ENCODE measurements around the gene RYR2. TPM values are rescaled to one million over a fixed set of nuclear protein-coding genes. Genes with fewer than 3 reads are reported as not detected.
"Not testable (repeated sequence)": the region's sequence is repeated elsewhere in the genome, so short reads cannot be mapped to it uniquely, and the experiment has no call there.

RYR2 gene
- total and polyA plus RNA-seq, 2 experiments from 2014 or later: 0.50 to 0.95 TPM

GRCh38 chr1:237353918-237354317, 311.9 kb downstream of the RYR2 start:
- Histone ChIP-seq H3K27me3 (no peaks in the 10 kb centered on the region), H3K79me2 (no peaks in the 10 kb centered on the region), H3K9me3 (ENCODE audit: low read depth) (no peaks in the 10 kb centered on the region), H3K4me3 (no peak overlapping the region), H3K27ac (no peak overlapping the region), H3K4me1 (ENCODE audit: insufficient read depth) (no peaks in the 10 kb centered on the region), H3K36me3 (replicated peaks; ENCODE audit: insufficient read depth, low read depth) (no peaks in the 10 kb centered on the region), H4K20me1 (ENCODE audit: insufficient read depth, poor library complexity, severe bottlenecking) (no peaks in the 10 kb centered on the region), H2AFZ (no peak overlapping the region), H3K4me2 (no peak overlapping the region), H3K9me2 (replicated peaks; ENCODE audit: insufficient read depth) (no peaks in the 10 kb centered on the region)
- no peak for TF ChIP-seq EZH2phosphoT487 (IDR thresholded peaks at IDR 0.05; ENCODE audit: low read depth, severe bottlenecking, unreplicated experiment)
- no peak for TF ChIP-seq CTCF (IDR thresholded peaks at IDR 0.05; ENCODE audit: poor library complexity)
- TF ChIP-seq EZH2 (IDR thresholded peaks at IDR 0.05; ENCODE audit: borderline replicate concordance): no peak
- WGBS (ENCODE audit: low lambda C conversion rate, missing lambda C conversion rate): 76% methylated on average over 4 of the region's 4 CpGs
- no peak for DNase-seq (ENCODE audit: low spot score)

GRCh38 chr1:237355022-237355421, 313.0 kb downstream of the RYR2 start:
- H2AFZ ChIP-seq: no peak overlapping the region
- no peaks in the 10 kb centered on the region for H3K79me2 ChIP-seq
- no peaks in the 10 kb centered on the region for H3K4me1 ChIP-seq (ENCODE audit: insufficient read depth)
- H3K27me3 ChIP-seq: no peaks in the 10 kb centered on the region
- H3K9me3 ChIP-seq (ENCODE audit: low read depth): no peaks in the 10 kb centered on the region
- WGBS (ENCODE audit: low lambda C conversion rate, missing lambda C conversion rate): 79% methylated on average over 1 of the region's 1 CpG
- no peak overlapping the region for H3K4me2 ChIP-seq
- H3K27ac ChIP-seq: no peak overlapping the region
- H3K36me3 ChIP-seq (replicated peaks; ENCODE audit: insufficient read depth, low read depth): no peaks in the 10 kb centered on the region
- TF ChIP-seq EZH2 (IDR thresholded peaks at IDR 0.05; ENCODE audit: borderline replicate concordance): no peak
- TF ChIP-seq EZH2phosphoT487 (IDR thresholded peaks at IDR 0.05; ENCODE audit: low read depth, severe bottlenecking, unreplicated experiment): no peak
- TF ChIP-seq CTCF (IDR thresholded peaks at IDR 0.05; ENCODE audit: poor library complexity): no peak
- H4K20me1 ChIP-seq (ENCODE audit: insufficient read depth, poor library complexity, severe bottlenecking): no peaks in the 10 kb centered on the region
- H3K9me2 ChIP-seq (replicated peaks; ENCODE audit: insufficient read depth): no peaks in the 10 kb centered on the region
- DNase-seq (ENCODE audit: low spot score): no peak
- H3K4me3 ChIP-seq: no peak overlapping the region

GRCh38 chr1:237358555-237358954, 316.6 kb downstream of the RYR2 start:
- H4K20me1 ChIP-seq (ENCODE audit: insufficient read depth, poor library complexity, severe bottlenecking): no peaks in the 10 kb centered on the region
- no peaks in the 10 kb centered on the region for H3K9me3 ChIP-seq (ENCODE audit: low read depth)
- no peaks in the 10 kb centered on the region for H3K36me3 ChIP-seq (replicated peaks; ENCODE audit: insufficient read depth, low read depth)
- no peaks in the 10 kb centered on the region for H3K27me3 ChIP-seq
- no peak for DNase-seq (ENCODE audit: low spot score)
- 83% methylated on average over 1 of the region's 1 CpG for WGBS (ENCODE audit: low lambda C conversion rate, missing lambda C conversion rate)
- TF ChIP-seq CTCF (IDR thresholded peaks at IDR 0.05; ENCODE audit: poor library complexity): no peak
- TF ChIP-seq EZH2phosphoT487 (IDR thresholded peaks at IDR 0.05; ENCODE audit: low read depth, severe bottlenecking, unreplicated experiment): no peak
- no peak for TF ChIP-seq EZH2 (IDR thresholded peaks at IDR 0.05; ENCODE audit: borderline replicate concordance)
- no peaks in the 10 kb centered on the region for H3K9me2 ChIP-seq (replicated peaks; ENCODE audit: insufficient read depth)
- no peak overlapping the region for H2AFZ ChIP-seq
- H3K27ac ChIP-seq: no peak overlapping the region
- H3K79me2 ChIP-seq: no peaks in the 10 kb centered on the region
- H3K4me3 ChIP-seq: no peak overlapping the region
- H3K4me2 ChIP-seq: no peak overlapping the region
- no peaks in the 10 kb centered on the region for H3K4me1 ChIP-seq (ENCODE audit: insufficient read depth)

- H3K9me3 ChIP-seq (ENCODE audit: low read depth): no peaks in the 10 kb centered on the region
- no peak for TF ChIP-seq CTCF (IDR thresholded peaks at IDR 0.05; ENCODE audit: poor library complexity)
- TF ChIP-seq EZH2phosphoT487 (IDR thresholded peaks at IDR 0.05; ENCODE audit: low read depth, severe bottlenecking, unreplicated experiment): no peak
- TF ChIP-seq EZH2 (IDR thresholded peaks at IDR 0.05; ENCODE audit: borderline replicate concordance): no peak
- no peak for DNase-seq (ENCODE audit: low spot score)
- no peaks in the 10 kb centered on the region for H3K27me3 ChIP-seq
- WGBS (ENCODE audit: low lambda C conversion rate, missing lambda C conversion rate): 29% methylated on average over 2 of the region's 2 CpGs
- no peak overlapping the region for H2AFZ ChIP-seq
- no peaks in the 10 kb centered on the region for H3K79me2 ChIP-seq
- no peak overlapping the region for H3K4me2 ChIP-seq
- no peaks in the 10 kb centered on the region for H3K4me1 ChIP-seq (ENCODE audit: insufficient read depth)
- no peaks in the 10 kb centered on the region for H3K9me2 ChIP-seq (replicated peaks; ENCODE audit: insufficient read depth)
- no peak overlapping the region for H3K27ac ChIP-seq
- no peak overlapping the region for H3K4me3 ChIP-seq
- H3K36me3 ChIP-seq (replicated peaks; ENCODE audit: insufficient read depth, low read depth): no peaks in the 10 kb centered on the region
- no peaks in the 10 kb centered on the region for H4K20me1 ChIP-seq (ENCODE audit: insufficient read depth, poor library complexity, severe bottlenecking)
Measured at GRCh38 chr1:237367758-237368157, 325.8 kb downstream of the RYR2 start.

- not testable (repeated sequence) for H3K9me3 ChIP-seq (ENCODE audit: low read depth); H3K4me3 ChIP-seq; H4K20me1 ChIP-seq (ENCODE audit: insufficient read depth, poor library complexity, severe bottlenecking); H3K79me2 ChIP-seq; H3K27ac ChIP-seq; H3K4me1 ChIP-seq (ENCODE audit: insufficient read depth); DNase-seq (ENCODE audit: low spot score); H2AFZ ChIP-seq; H3K9me2 ChIP-seq (replicated peaks; ENCODE audit: insufficient read depth); H3K4me2 ChIP-seq; H3K36me3 ChIP-seq (replicated peaks; ENCODE audit: insufficient read depth, low read depth); H3K27me3 ChIP-seq
- WGBS (ENCODE audit: low lambda C conversion rate, missing lambda C conversion rate): 88% methylated on average over 3 of the region's 3 CpGs
Measured at GRCh38 chr1:237371477-237371876, 329.5 kb downstream of the RYR2 start.

Measured in hepatocyte (in vitro differentiated cells).